GM19397 (cell line): ENCODE data around the gene RARG.
"Not testable (repeated sequence)": the region's sequence is repeated elsewhere in the genome, so short reads cannot be mapped to it uniquely, and the experiment has no call there.

Source experiments
- ATAC-seq: cut with Tn5 transposase; IDR thresholded peaks from one replicate; pipeline ENCODE4 v1.9.1; 2021; ENCODE audit warnings: mild to moderate bottlenecking, moderate library complexity; ENCODE audit not compliant: unreplicated experiment

RARG gene

DNA sequence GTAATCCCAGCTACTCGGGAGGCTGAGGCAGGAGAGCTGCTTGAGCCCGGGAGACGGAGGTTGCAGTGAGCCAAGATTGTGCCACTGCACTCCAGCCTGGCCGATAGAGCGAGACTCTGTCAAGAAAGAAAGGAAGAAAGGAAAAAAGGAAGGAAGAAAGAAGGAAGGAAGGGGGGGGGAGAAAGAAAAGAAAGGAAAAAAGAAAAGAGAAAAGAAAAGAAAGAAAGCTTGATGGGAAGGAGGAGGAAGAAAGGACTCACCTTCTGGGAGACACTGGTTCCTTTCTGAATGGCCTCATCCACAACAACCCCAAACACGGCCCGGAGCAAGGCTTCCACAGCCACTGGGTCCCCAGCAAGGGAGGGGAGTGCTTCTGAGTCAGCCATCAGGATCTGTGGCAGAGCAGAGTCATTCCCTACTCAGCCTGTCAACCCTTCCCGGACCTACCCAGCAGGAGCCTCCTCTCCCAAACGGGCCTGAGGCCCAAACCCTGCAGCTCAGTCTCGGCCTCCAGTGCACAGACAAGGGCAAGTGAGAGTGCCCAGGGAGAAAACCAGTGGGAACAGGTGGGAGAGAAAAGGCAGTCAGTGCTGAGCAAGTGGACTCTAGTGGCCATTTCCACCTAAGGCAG, 58.8 kb downstream of the RARG start:
- no peak for ATAC-seq

DNA sequence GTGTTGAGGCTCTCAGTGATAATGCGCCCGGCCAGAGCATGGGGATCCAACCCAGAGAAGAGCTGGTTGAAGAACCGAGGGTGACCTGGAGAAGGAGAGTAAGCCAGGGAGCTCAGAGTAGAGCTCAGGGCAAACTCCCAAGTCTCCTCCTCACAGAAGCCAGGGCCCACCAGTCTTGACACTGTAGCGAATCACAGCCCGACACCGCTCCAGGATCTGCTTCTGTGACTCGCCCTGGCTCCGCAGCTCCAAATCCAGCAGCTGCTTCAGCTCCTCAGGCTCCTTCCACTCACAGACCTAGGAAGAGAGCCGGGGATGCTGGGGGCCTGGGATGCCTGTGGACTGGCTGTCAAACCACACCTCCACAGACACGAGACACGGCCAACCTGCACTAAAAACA, 59.7 kb downstream of the RARG start:
- ATAC-seq = no peak

DNA sequence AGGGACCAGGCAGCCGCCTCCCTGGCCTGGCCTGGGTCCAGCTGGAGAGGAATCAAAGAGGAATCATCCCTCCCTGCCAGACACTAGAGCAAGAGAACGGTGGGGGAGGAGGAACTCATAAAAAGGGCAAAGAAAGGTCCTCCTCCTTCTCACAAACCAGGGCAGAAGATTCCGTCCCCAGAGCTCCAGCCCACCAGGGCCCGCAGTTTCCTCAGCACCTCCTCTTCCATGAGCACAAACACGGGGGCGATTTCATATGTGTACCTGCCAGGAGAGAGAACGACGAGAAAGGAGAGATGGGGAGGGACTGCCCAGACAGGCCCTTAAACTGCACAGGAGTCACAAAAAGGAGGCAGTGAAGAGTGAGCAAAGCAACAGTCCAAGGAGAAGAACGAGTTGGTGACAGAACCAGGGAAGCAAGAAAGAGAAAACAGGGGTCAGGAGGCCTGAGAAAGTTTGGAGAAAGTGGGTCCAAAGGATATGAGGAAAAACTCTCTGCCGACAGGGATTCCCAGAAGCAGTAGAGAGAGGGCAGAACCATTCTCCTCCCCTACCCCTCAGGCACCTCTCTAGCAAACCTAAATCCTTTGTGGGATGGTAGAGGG, 60.2 kb downstream of the RARG start:
- no peak for ATAC-seq

DNA sequence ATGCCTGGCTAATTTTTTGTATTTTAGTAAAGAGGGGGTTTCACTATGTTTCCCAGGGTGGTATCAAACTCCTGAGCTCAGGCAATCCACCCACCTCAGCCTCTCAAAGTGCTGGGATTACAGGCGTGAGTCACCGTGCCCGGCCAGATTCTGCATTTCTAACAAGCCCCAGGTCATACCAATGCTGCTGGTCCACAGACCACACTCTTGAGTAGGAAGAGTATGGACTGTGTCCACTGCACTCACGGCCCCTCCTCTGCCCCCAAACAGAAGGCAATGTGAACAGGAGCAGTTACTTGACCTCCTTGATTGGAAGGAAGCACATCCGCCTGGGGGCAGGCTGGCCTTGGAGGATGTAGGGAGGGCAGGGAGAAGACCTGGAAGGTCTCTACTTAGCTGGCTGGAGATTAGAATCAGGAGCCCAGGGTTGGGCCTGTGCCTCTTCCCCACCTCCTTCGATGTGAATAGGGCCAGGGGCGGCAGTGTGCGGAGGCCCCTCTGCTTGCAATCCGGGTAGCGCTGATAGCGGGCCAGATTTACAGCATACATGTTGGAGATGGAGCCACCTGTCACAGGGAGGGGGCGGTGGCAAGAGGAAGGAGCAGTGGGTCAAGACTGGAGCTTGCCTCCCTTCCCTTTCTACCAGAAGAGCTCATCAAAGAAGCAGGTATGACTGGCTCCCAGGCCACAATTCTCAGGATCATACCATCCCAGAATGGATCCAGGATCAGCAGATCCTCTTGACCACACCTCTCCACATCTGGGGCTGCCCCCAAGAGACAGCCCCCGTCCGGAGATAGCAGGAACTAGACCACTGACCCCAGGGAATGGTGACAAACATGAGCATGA, 60.9 kb downstream of the RARG start:
- ATAC-seq = no peak

DNA sequence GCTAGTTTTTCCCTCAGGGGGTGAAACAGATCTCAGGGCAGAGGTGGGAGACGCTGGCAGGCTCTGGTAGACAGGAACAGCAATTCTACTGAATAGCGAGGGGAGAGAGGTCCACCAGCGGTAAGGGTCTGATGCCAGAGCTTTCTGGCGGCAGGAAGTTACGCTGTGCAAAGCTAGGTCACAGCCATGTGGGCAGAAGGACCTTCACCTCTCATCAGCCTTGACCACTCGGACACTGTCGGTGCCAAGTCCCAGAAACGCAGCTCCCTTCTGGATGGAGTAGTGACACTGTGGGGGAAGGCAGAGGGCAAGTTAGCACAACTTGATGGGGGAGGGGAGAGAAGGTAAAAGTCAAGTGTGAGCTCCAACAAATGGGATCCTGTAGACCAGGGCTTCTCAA, 61.8 kb downstream of the RARG start:
- ATAC-seq = no peak

DNA sequence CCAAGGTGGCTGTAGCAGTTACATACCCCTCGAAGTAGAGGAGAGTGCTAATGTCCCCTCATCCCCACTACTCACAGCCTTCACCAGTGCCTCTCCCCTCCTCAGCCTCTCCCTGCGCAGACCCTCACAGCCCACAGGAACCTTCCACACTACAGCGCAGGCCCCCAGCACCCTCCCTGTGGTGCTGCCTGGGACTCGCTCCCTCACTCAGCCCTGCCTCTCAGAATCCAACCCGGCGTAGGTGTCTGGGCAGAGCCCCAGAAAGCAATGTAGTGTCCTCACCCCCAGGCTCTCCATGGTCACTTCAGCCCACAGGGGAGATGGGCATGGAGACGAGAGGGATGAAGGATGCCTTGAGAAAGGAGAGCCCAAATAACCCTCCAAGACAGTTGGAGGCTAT, 62.4 kb downstream of the RARG start:
- no peak for ATAC-seq

DNA sequence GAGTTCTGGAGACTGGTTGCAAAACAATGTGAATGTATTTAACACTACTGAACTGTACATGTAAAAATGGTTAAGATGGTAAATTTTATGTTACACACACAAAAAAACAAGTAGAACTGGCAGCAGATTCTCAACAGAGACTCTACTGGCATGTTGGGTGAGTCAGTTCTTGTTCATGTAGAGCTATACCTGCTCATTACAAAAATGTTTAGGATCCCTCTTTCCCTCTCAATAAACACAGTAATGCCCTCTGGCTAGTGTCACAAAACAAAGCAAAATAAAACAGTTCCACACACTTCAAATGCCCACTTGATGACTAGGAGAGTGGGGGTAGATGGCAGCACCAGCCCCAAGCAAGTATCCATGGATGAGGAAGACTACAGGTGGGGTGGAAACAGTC, 65.2 kb downstream of the RARG start:
- ATAC-seq = no peak

DNA sequence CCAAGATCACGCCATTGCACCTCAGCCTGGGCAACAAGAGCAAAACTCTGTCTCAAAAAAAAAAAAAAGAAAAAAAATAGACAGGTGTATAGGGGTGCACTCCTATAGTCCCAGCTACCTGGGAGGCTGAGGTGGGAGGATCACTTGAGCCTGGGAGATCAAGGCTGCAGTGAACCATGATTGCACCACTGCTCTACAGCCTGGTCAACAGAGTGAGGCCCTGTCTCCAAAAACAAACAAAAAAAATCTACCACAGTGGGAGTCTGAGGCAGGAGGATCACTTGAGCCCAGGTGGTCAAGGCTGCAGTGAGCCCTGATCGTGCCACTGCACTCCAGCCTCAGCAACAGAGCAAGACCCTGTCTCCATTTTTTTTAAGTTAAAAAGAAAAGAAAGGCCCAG, 69.0 kb downstream of the RARG start:
- ATAC-seq = not testable (repeated sequence)

DNA sequence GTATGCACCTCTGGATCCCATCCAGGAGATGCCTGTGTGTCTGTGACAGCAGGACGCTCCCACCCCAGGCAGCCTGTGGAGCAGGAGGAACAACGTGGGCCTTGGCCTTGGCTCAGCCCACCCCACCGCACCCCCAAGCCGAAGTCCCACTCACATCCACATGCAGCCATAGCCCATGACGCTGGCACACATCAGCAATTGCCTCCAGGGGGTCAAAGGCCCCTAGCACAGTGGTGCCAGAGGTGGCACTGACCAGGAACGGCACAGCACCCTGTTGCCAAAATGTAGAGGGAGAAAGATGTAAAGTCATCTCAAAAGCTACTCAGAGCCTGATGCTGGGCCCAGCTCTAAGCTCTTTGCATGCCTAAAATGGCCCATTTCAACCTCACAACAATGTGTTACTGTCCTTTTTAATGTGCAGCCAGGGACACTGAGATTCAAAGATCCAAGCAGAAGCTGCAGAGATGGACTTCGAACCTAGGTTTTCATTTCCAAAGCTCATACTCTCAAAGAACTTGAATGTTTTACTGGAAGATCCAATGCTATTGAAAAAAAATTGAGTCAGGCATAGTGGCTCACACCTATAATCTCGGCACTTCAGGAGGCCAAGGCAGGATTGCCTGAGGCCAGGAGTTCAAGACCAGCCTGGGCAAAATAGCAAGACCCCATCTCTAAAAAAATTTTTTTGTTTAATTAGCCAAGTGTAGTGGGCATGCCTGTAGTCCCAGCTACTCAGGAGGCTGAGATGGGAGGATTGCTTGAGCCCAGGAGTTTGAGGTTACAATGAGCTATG, 70.7 kb downstream of the RARG start:
- no peak for ATAC-seq

DNA sequence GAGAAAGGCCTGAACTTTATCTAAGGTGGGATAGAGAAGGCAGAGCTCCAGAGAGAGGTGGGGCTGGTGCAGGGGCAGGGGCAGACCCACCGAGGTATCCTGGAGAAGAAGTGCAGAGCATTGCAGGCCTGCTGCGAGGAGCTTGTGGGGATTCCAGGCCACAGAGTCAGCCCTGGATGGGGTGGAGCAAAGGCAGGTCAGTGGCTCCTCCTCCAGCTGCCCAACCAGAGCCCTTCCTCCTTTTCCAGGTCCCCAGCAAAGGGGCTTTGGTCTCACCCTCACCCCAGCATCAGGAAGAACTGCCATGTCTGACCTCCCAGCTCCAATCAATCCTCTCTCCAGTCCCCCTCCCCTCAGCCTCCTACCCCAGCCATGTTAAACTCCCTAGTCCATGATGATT, 71.3 kb downstream of the RARG start:
- no peak for ATAC-seq
